Ovary (tissue), 3 donors: Measurements from ENCODE around the gene CCDC169.

ENCODE experiments used
- CTCF ChIP-seq, 3 donors: fragments of 450-650 bp in 2 of 3; fragments of 200-600 bp in 1 of 3; IDR thresholded peaks; one replicate each; pipeline versions ENCODE4 v1.5.1 to v1.8.0; 2016 to 2022; ENCODE audit warnings: antibody characterized with exemption in 3 of 3, mild to moderate bottlenecking in 1 of 3
- POLR2A ChIP-seq: fragments of 450-650 bp; IDR thresholded peaks from one replicate; pipeline ENCODE4 v1.6.1; 2017; ENCODE audit warnings: antibody characterized with exemption, mild to moderate bottlenecking, moderate library complexity
- donor health status: DM: no; HTN: no; CAD: no.

GRCh38 chr13:36193151-36193855 is 104.3 kb downstream of the CCDC169 start:
- no peak for TF ChIP-seq CTCF (IDR thresholded peaks at IDR 0.05)
- no peak for TF ChIP-seq POLR2A
